Spleen (tissue), 7 donors: ENCODE measurements around the gene WNT9B.

Experiments
- POLR2A ChIP-seq, 3 donors: fragments of 450-650 bp; IDR thresholded peaks; one replicate each; pipeline ENCODE4 v1.5.1; 2017; ENCODE audit warnings: antibody characterized with exemption in 3 of 3, mild to moderate bottlenecking in 1 of 3
- POLR2AphosphoS5 ChIP-seq, 3 donors: sonication (generic); formaldehyde crosslinking; IDR thresholded peaks; one replicate each; pipeline ENCODE4 v1.5.1; 2017; ENCODE audit warnings: antibody characterized with exemption in 3 of 3
- TF ChIP-seq, protein P1 (sequence below), 11 experiments: fragments of 200-600 bp in 7 of 11; fragments of 450-650 bp in 4 of 11; sonication (generic) in 4 of 11; IDR thresholded peaks in 8 of 11; conservative IDR thresholded peaks in 3 of 11; 1 replicate in 7 of 11; 2 replicates in 4 of 11; pipeline versions ENCODE4 v1.4.0 to v1.8.0; 2016 to 2021; ENCODE audit warnings: antibody characterized with exemption in 11 of 11, inconsistent platforms in 4 of 11, mild to moderate bottlenecking in 1 of 11
- donor health status: DM: no; HTN: no; CAD: no; lungs with moderate emphysema.
- donor health status: DM: no; HTN: no; CAD: no.
- donor health status: DM: no; HTN: no; CAD: no.

- TF ChIP-seq POLR2A (IDR thresholded peaks at IDR 0.05): no peak
- TF ChIP-seq, protein P1, sequence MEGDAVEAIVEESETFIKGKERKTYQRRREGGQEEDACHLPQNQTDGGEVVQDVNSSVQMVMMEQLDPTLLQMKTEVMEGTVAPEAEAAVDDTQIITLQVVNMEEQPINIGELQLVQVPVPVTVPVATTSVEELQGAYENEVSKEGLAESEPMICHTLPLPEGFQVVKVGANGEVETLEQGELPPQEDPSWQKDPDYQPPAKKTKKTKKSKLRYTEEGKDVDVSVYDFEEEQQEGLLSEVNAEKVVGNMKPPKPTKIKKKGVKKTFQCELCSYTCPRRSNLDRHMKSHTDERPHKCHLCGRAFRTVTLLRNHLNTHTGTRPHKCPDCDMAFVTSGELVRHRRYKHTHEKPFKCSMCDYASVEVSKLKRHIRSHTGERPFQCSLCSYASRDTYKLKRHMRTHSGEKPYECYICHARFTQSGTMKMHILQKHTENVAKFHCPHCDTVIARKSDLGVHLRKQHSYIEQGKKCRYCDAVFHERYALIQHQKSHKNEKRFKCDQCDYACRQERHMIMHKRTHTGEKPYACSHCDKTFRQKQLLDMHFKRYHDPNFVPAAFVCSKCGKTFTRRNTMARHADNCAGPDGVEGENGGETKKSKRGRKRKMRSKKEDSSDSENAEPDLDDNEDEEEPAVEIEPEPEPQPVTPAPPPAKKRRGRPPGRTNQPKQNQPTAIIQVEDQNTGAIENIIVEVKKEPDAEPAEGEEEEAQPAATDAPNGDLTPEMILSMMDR (IDR thresholded peaks at IDR 0.05 in 8 of 11, conservative IDR thresholded peaks at IDR 0.05 in 3 of 11): no peak
- no peak for TF ChIP-seq POLR2AphosphoS5 (IDR thresholded peaks at IDR 0.05)
Measured at GRCh38 chr17:46925185-46925868, 73.9 kb downstream of the WNT9B start.
